Neural cell (in vitro differentiated cells): Measurements from ENCODE around the gene WASF3. TPM values are rescaled to one million over a fixed set of nuclear protein-coding genes. Genes with fewer than 3 reads are reported as not detected.

Experiments
- H2AFZ ChIP-seq: fragments of 200-600, 300-800 bp; sonication (generic), shearing (Covaris generic); 2 replicates; pipeline ENCODE4 v1.6.0; 2014; ENCODE audit warnings: low read depth, mild to moderate bottlenecking, antibody characterized with exemption, low read length, moderate library complexity
- H3F3A ChIP-seq: fragments of 200-600 bp; shearing (Covaris generic); 2 replicates; pipeline ENCODE4 v1.6.1; 2016; ENCODE audit warnings: mild to moderate bottlenecking, moderate library complexity, mixed read lengths, antibody characterized with exemption, low read length; ENCODE audit not compliant: insufficient read depth, poor library complexity, severe bottlenecking
- H3K27ac ChIP-seq: fragments of 200-600, 300-800 bp; sonication (generic), shearing (Covaris generic); 2 replicates; pipeline ENCODE4 v1.5.1; 2014; ENCODE audit warnings: mild to moderate bottlenecking, low read length, moderate library complexity
- H3K27me3 ChIP-seq: fragments of 300-800, 200-600 bp; sonication (generic), shearing (Covaris generic); 2 replicates; pipeline ENCODE4 v1.6.0; 2014; ENCODE audit warnings: mild to moderate bottlenecking, low read depth, low read length, moderate library complexity; ENCODE audit not compliant: insufficient read depth
- H3K36me3 ChIP-seq: fragments of 300-800, 200-600 bp; sonication (generic), shearing (Covaris generic); 2 replicates; pipeline ENCODE4 v1.5.1; 2014; ENCODE audit warnings: mild to moderate bottlenecking, antibody characterized with exemption, low read length, moderate library complexity; ENCODE audit not compliant: insufficient read depth
- H3K4me2 ChIP-seq: fragments of 300-800, 200-600 bp; sonication (generic), shearing (Covaris generic); 2 replicates; pipeline ENCODE4 v1.6.0; 2014; ENCODE audit warnings: mild to moderate bottlenecking, low read length
- H3K4me3 ChIP-seq: fragments of 300-800, 200-600 bp; sonication (generic), shearing (Covaris generic); 2 replicates; pipeline ENCODE4 v1.5.1; 2014; ENCODE audit warnings: mild to moderate bottlenecking, low read length, moderate library complexity
- H3K79me2 ChIP-seq: fragments of 200-600 bp; shearing (Covaris generic); replicated peaks from 2 replicates; pipeline ENCODE4 v1.6.0; 2014; ENCODE audit warnings: mild to moderate bottlenecking, low read length, moderate library complexity; ENCODE audit not compliant: insufficient read depth
- H3K9ac ChIP-seq: fragments of 300-800, 200-600 bp; sonication (generic), shearing (Covaris generic); 2 replicates; pipeline ENCODE4 v1.6.1; 2016; ENCODE audit warnings: mild to moderate bottlenecking, low read length, mixed read lengths
- H3K9me2 ChIP-seq: fragments of 200-600 bp; shearing (Covaris generic); 2 replicates; pipeline ENCODE4 v1.6.1; 2016; ENCODE audit warnings: mild to moderate bottlenecking, low read length, mixed read lengths; ENCODE audit not compliant: insufficient read depth
- H3K9me3 ChIP-seq: fragments of 200-600, 300-800 bp; sonication (generic), shearing (Covaris generic); 2 replicates; pipeline ENCODE4 v1.6.1; 2016; ENCODE audit warnings: mild to moderate bottlenecking, mixed run types, low read length, moderate library complexity, mixed read lengths
- H4K20me1 ChIP-seq: fragments of 200-600 bp; shearing (Covaris generic); 2 replicates; pipeline ENCODE4 v1.6.1; 2016; ENCODE audit warnings: mild to moderate bottlenecking, mixed run types; ENCODE audit not compliant: insufficient read depth
- CTCF ChIP-seq: fragments of 450-650 bp; IDR thresholded peaks from 2 replicates; pipeline ENCODE4 v1.5.1; 2014; ENCODE audit warnings: antibody characterized with exemption, mild to moderate bottlenecking, moderate library complexity; ENCODE audit not compliant: poor library complexity, severe bottlenecking
- EP300 ChIP-seq: fragments of 450-650 bp; conservative IDR thresholded peaks from 2 replicates; pipeline ENCODE4 v1.6.1; 2014; ENCODE audit warnings: antibody characterized with exemption, mild to moderate bottlenecking, moderate library complexity; ENCODE audit not compliant: poor library complexity, severe bottlenecking
- EZH2 ChIP-seq: fragments of 200-600, 300-800 bp; shearing (Covaris generic), sonication (generic); IDR thresholded peaks from 2 replicates; pipeline ENCODE4 v1.6.1; 2014; ENCODE audit warnings: antibody characterized with exemption, low read length, borderline replicate concordance, mild to moderate bottlenecking; ENCODE audit not compliant: insufficient read depth, poor library complexity, severe bottlenecking
- MXI1 ChIP-seq: fragments of 450-650 bp; conservative IDR thresholded peaks from 2 replicates; pipeline ENCODE4 v1.6.1; 2014; ENCODE audit warnings: antibody characterized with exemption, mild to moderate bottlenecking; ENCODE audit not compliant: poor library complexity, severe bottlenecking
- POLR2AphosphoS5 ChIP-seq: IDR thresholded peaks from 2 replicates; pipeline ENCODE4 v1.6.1; 2012
- RAD21 ChIP-seq: fragments of 450-650 bp; conservative IDR thresholded peaks from 2 replicates; pipeline ENCODE4 v1.6.1; 2014; ENCODE audit warnings: antibody characterized with exemption, mild to moderate bottlenecking, moderate library complexity
- REST ChIP-seq: IDR thresholded peaks from 2 replicates; pipeline ENCODE4 v1.6.1; 2012; ENCODE audit warnings: borderline replicate concordance
- SMC3 ChIP-seq: fragments of 450-650 bp; conservative IDR thresholded peaks from 2 replicates; pipeline ENCODE4 v1.6.1; 2014; ENCODE audit warnings: antibody characterized with exemption, mild to moderate bottlenecking, moderate library complexity; ENCODE audit not compliant: poor library complexity
- TAF1 ChIP-seq: IDR thresholded peaks from 2 replicates; pipeline ENCODE4 v1.6.1; 2012; ENCODE audit warnings: low read depth
- polyA plus RNA-seq: library from polyadenylated mRNA; depleted of rRNA; stranded (reverse); fragments of >200 nt; gene quantifications from 2 replicates; pipeline ENCODE4 v1.2.3, GENCODE V29; 2014

WASF3 gene
- polyA plus RNA-seq, 1 donor from 2014 or later: 44.5 TPM

- no peak overlapping the region for H3K4me2 ChIP-seq
- H3K9ac ChIP-seq: no peak overlapping the region
- H2AFZ ChIP-seq: no peak overlapping the region
- H3K27ac ChIP-seq: no peak overlapping the region
- no peaks in the 10 kb centered on the region for H3K9me2 ChIP-seq
- TF ChIP-seq RAD21: no peak
- no peak for TF ChIP-seq POLR2AphosphoS5
- TF ChIP-seq EZH2: no peak
- TF ChIP-seq MXI1: no peak
- no peak for TF ChIP-seq TAF1
- TF ChIP-seq SMC3: no peak
- TF ChIP-seq CTCF: no peak
- no peak for TF ChIP-seq REST
- TF ChIP-seq EP300: no peak
- H3K27me3 ChIP-seq: no peaks in the 10 kb centered on the region
- H3K36me3 ChIP-seq: no peaks in the 10 kb centered on the region
- peaks cover 40% of the 10 kb centered on the region for H3K79me2 ChIP-seq
- no peaks in the 10 kb centered on the region for H4K20me1 ChIP-seq
- H3F3A ChIP-seq: no peaks in the 10 kb centered on the region
- H3K9me3 ChIP-seq: no peaks in the 10 kb centered on the region
- no peak overlapping the region for H3K4me3 ChIP-seq
These were observed 39.0 kb downstream of the WASF3 start for GRCh38 chr13:26596458-26596857.

- H3K9ac ChIP-seq: no peak overlapping the region
- no peak overlapping the region for H3K27ac ChIP-seq
These were observed 41.9 kb downstream of the WASF3 start for GRCh38 chr13:26599403-26599802.

More at GRCh38 chr13:26599403-26599802, 41.9 kb downstream of the WASF3 start:
- TF ChIP-seq CTCF (no peak), TAF1 (no peak), SMC3 (no peak), EZH2 (no peak)
- no peaks in the 10 kb centered on the region for H3F3A ChIP-seq
- H2AFZ ChIP-seq: no peak overlapping the region
- H3K27me3 ChIP-seq: no peaks in the 10 kb centered on the region
- H3K9me3 ChIP-seq: no peaks in the 10 kb centered on the region
- H4K20me1 ChIP-seq: no peaks in the 10 kb centered on the region
- H3K9me2 ChIP-seq: no peaks in the 10 kb centered on the region
- peaks cover 39% of the 10 kb centered on the region for H3K79me2 ChIP-seq
- H3K36me3 ChIP-seq: no peaks in the 10 kb centered on the region
- no peak overlapping the region for H3K4me3 ChIP-seq
- no peak overlapping the region for H3K4me2 ChIP-seq
